22Rv1 (cell line): ENCODE data around the gene LAMC1.

ENCODE experiments used
- ZFX ChIP-seq: fragments of 450-650 bp; IDR thresholded peaks from 2 replicates; pipeline ENCODE4 v1.6.1; 2017; ENCODE audit warnings: antibody characterized with exemption, borderline replicate concordance
- TF ChIP-seq, protein P1 (sequence below): fragments of 450-650 bp; IDR thresholded peaks from 2 replicates; pipeline ENCODE4 v1.5.1; 2017; ENCODE audit warnings: mild to moderate bottlenecking

GRCh38 chr1:183110326-183110880 lies 87.2 kb downstream of the LAMC1 start:
- TF ChIP-seq, protein P1, sequence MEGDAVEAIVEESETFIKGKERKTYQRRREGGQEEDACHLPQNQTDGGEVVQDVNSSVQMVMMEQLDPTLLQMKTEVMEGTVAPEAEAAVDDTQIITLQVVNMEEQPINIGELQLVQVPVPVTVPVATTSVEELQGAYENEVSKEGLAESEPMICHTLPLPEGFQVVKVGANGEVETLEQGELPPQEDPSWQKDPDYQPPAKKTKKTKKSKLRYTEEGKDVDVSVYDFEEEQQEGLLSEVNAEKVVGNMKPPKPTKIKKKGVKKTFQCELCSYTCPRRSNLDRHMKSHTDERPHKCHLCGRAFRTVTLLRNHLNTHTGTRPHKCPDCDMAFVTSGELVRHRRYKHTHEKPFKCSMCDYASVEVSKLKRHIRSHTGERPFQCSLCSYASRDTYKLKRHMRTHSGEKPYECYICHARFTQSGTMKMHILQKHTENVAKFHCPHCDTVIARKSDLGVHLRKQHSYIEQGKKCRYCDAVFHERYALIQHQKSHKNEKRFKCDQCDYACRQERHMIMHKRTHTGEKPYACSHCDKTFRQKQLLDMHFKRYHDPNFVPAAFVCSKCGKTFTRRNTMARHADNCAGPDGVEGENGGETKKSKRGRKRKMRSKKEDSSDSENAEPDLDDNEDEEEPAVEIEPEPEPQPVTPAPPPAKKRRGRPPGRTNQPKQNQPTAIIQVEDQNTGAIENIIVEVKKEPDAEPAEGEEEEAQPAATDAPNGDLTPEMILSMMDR = no peak
- no peak for TF ChIP-seq ZFX
